GM23248 (cell line): ENCODE measurements around the gene NOL9.

Experiments used
- EZH2 ChIP-seq: fragments of 200-600 bp; sonication (generic); IDR thresholded peaks from 2 replicates; pipeline ENCODE4 v1.6.1; 2018; ENCODE audit warnings: antibody characterized with exemption, mild to moderate bottlenecking; ENCODE audit not compliant: insufficient read depth, poor library complexity, severe bottlenecking
- EZH2phosphoT487 ChIP-seq: fragments of 200-600 bp; sonication (generic); IDR thresholded peaks from 2 replicates; pipeline ENCODE4 v1.6.1; 2018; ENCODE audit warnings: antibody characterized with exemption, moderate library complexity, mild to moderate bottlenecking, low read depth; ENCODE audit not compliant: insufficient read depth

DNA sequence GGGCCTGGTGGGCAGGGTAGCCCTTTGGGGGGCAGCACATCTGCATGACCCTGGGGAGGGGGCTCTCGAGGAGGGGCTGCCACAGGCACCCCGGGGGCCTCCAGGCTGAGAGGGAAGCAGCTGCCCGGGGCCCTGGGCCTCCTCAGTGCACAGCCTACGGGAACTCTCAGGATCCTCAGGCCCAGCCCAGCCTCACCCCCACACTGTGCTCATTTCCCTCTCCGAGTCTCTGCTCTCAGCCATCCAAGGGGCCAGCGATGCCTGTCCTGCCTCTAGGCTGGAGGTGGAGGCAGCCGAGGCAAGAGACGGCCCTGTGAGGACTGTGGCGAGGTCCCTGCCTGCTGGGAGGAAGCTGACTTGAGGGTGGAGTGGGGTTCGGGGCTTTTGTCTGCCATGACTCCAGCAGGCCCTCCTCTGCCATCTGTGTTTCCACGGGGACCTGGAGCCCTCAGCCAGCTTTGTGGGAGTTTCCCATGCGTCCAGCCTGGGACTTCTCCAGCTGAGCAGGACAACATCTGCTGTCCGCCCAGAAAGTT lies 55.7 kb downstream of the NOL9 start:
- TF ChIP-seq EZH2 (no peak), EZH2phosphoT487 (no peak)
